OCI-LY3 (cell line): ENCODE data around the gene WNT7A.

Experiments
- H2AFZ ChIP-seq: fragments of 200-600, 300-600 bp; shearing (Covaris generic); 2 replicates; pipeline ENCODE4 v1.6.0; 2014; ENCODE audit warnings: antibody characterized with exemption, low read depth, low read length
- H3K27ac ChIP-seq: fragments of 200-600, 300-600 bp; sonication (generic); 2 replicates; pipeline ENCODE4 v1.5.1; 2014; ENCODE audit warnings: mild to moderate bottlenecking, low read length, moderate library complexity, mixed read lengths
- H3K27me3 ChIP-seq: fragments of 200-600, 300-600 bp; sonication (generic); 2 replicates; pipeline ENCODE4 v1.6.1; 2014; ENCODE audit warnings: low read depth, low read length, mixed read lengths
- H3K36me3 ChIP-seq: fragments of 200-600, 300-600 bp; sonication (generic); replicated peaks from 2 replicates; pipeline ENCODE3; 2014; ENCODE audit warnings: low read depth, low read length, mixed read lengths
- H3K4me1 ChIP-seq: fragments of 300-600, 200-600 bp; sonication (generic); 2 replicates; pipeline ENCODE4 v1.6.1; 2014; ENCODE audit warnings: low read length, mixed read lengths
- H3K4me2 ChIP-seq: fragments of 200-600, 300-600 bp; sonication (generic); 2 replicates; pipeline ENCODE4 v1.6.1; 2014; ENCODE audit warnings: low read length, mixed read lengths
- H3K4me3 ChIP-seq: fragments of 300-600, 200-600 bp; sonication (generic); 2 replicates; pipeline ENCODE4 v1.5.1; 2014; ENCODE audit warnings: antibody characterized with exemption, mild to moderate bottlenecking, low read length, moderate library complexity
- H3K79me2 ChIP-seq: fragments of 300-600, 200-600 bp; shearing (Covaris generic); 2 replicates; pipeline ENCODE4 v1.6.1; 2014; ENCODE audit warnings: mild to moderate bottlenecking, low read length, mixed read lengths
- H3K9ac ChIP-seq: fragments of 300-600, 200-600 bp; shearing (Covaris generic); 2 replicates; pipeline ENCODE4 v1.6.0; 2014; ENCODE audit warnings: mild to moderate bottlenecking, low read length, moderate library complexity
- H3K9me3 ChIP-seq: fragments of 200-600, 300-600 bp; shearing (Covaris generic); 2 replicates; pipeline ENCODE4 v1.6.1; 2014; ENCODE audit warnings: low read length, mixed read lengths; ENCODE audit not compliant: insufficient read depth
- H4K20me1 ChIP-seq: fragments of 200-600, 300-600 bp; sonication (generic); 2 replicates; pipeline ENCODE4 v1.6.1; 2016; ENCODE audit warnings: low read length, mixed read lengths; ENCODE audit not compliant: insufficient read depth
- EZH2phosphoT487 ChIP-seq: fragments of 200-600 bp; shearing (Covaris generic); IDR thresholded peaks from 2 replicates; pipeline ENCODE4 v1.6.1; 2018; ENCODE audit warnings: antibody characterized with exemption, mixed run types, low read depth
- TF ChIP-seq, protein P1 (sequence below): fragments of 200-600, 300-600 bp; sonication (generic); IDR thresholded peaks from 2 replicates; pipeline ENCODE4 v1.5.1; 2014; ENCODE audit warnings: antibody characterized with exemption, low read length, low read depth

Gene WNT7A

DNA sequence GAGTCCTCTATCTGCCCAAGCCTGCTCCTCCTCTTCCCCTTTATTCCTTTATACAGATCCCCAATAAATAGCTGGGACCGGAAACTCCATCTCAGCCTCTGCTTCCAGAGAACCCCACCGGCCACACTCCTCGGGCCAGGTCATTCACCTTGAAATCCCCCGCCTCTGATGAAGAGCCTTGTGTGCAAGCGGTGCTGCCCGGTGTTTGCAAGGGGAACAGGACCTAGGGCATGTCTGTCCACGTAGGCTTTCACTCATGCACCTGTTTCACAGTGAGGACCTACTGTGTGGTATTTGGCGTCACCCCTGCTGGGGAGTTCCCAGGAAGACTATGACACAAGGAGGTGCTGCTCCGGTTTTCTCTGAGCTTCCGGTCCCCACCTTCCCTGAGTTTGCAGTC, 54.0 kb downstream of the WNT7A start:
- H3K9ac ChIP-seq = no peak overlapping the region
- H3K4me2 ChIP-seq = no peak overlapping the region
- TF ChIP-seq, protein P1, sequence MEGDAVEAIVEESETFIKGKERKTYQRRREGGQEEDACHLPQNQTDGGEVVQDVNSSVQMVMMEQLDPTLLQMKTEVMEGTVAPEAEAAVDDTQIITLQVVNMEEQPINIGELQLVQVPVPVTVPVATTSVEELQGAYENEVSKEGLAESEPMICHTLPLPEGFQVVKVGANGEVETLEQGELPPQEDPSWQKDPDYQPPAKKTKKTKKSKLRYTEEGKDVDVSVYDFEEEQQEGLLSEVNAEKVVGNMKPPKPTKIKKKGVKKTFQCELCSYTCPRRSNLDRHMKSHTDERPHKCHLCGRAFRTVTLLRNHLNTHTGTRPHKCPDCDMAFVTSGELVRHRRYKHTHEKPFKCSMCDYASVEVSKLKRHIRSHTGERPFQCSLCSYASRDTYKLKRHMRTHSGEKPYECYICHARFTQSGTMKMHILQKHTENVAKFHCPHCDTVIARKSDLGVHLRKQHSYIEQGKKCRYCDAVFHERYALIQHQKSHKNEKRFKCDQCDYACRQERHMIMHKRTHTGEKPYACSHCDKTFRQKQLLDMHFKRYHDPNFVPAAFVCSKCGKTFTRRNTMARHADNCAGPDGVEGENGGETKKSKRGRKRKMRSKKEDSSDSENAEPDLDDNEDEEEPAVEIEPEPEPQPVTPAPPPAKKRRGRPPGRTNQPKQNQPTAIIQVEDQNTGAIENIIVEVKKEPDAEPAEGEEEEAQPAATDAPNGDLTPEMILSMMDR = no peak
- TF ChIP-seq EZH2phosphoT487 = no peak
- H3K27ac ChIP-seq = no peak overlapping the region
- H4K20me1 ChIP-seq = no peaks in the 10 kb centered on the region
- no peaks in the 10 kb centered on the region for H3K4me1 ChIP-seq
- no peak overlapping the region for H2AFZ ChIP-seq
- H3K36me3 ChIP-seq = no peaks in the 10 kb centered on the region
- H3K9me3 ChIP-seq = no peaks in the 10 kb centered on the region
- H3K79me2 ChIP-seq = no peaks in the 10 kb centered on the region
- H3K4me3 ChIP-seq = no peak overlapping the region
- H3K27me3 ChIP-seq = peaks cover 47% of the 10 kb centered on the region

DNA sequence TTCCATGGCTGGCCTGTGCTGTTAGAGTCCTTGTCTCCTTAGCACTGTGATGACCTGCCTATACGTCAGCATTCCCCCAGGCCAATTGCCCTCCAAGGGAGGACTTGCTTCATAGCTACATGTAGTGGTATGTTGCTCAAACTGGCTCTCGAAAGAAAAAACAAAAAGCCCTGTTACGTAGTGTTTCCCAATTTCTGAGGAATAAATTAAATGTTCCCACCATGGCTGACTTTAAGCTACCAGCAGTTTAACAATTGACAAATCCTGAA, 54.6 kb downstream of the WNT7A start:
- H4K20me1 ChIP-seq = no peaks in the 10 kb centered on the region
- no peak overlapping the region for H3K4me3 ChIP-seq
- no peak overlapping the region for H3K27ac ChIP-seq
- no peaks in the 10 kb centered on the region for H3K4me1 ChIP-seq
- no peaks in the 10 kb centered on the region for H3K9me3 ChIP-seq
- TF ChIP-seq EZH2phosphoT487 = no peak
- TF ChIP-seq, protein P1 = no peak
- H2AFZ ChIP-seq = no peak overlapping the region
- no peaks in the 10 kb centered on the region for H3K36me3 ChIP-seq
- no peak overlapping the region for H3K4me2 ChIP-seq
- no peak overlapping the region for H3K9ac ChIP-seq
- H3K27me3 ChIP-seq = peaks cover 47% of the 10 kb centered on the region
- no peaks in the 10 kb centered on the region for H3K79me2 ChIP-seq

DNA sequence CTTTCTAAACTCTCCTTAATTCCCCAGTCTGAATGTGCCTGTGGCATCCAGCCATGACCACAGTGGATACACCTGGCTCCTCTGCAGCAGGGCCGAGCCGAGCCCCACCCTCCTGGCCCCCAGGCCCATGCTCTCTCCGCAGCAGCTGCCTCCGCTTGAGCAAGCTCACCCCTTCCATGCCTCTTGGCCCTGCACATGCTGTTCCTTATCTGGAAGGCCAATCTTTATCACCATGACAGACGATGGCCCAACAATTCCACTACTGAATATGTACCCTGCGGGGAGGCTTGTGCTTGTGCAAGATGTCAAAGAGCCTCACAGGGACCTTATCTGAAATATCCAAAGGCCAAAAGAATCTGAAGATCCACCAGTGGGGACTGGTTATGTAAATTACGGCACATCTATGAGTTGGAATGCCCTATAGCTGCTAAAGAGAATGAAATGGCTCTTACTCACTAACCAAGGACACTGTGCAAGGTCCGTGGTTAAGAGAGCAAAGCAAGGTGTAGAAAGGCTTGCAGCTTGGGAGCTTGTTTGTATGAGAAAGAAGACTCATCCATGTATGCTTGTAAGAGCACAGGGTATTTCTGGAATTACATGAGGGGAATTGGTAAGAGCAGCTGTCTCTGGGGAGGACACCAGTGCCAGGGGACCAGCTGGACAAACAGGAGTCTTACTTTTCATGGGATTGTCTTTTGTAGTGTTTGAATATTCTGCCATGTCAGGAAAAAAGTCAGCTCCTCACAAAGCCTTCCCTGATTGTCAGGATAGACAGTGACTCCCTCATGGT, 55.2 kb downstream of the WNT7A start:
- Histone ChIP-seq H3K9ac (no peak overlapping the region), H3K27ac (no peak overlapping the region), H3K79me2 (no peaks in the 10 kb centered on the region), H3K4me2 (no peak overlapping the region), H3K27me3 (peaks cover 46% of the 10 kb centered on the region), H3K4me1 (no peaks in the 10 kb centered on the region), H3K36me3 (no peaks in the 10 kb centered on the region), H4K20me1 (no peaks in the 10 kb centered on the region), H3K9me3 (no peaks in the 10 kb centered on the region), H3K4me3 (no peak overlapping the region), H2AFZ (no peak overlapping the region)
- TF ChIP-seq, protein P1 = no peak
- TF ChIP-seq EZH2phosphoT487 = no peak

DNA sequence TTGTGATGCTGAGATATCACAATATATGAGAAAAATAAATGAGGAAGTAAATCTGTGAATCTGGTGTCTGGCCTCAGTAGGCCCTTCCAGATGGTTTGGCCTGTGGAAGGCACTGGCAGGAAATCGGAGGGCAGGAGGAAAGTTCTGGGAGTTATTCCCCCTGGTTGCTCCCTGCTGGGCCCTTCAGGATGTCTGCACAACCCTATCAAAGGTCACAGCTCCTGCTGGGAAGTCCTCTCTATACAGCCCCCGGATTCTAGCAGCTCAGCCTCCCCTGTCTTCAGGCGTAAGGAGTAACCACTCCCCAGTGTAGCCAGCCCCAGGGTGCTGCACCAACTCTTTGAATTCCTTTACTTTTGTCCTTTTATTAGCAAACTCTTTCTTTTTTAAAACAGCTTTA, 56.2 kb downstream of the WNT7A start:
- Histone ChIP-seq H2AFZ (no peak overlapping the region), H3K4me2 (no peak overlapping the region), H3K4me1 (no peaks in the 10 kb centered on the region)

More for the DNA sequence above, 56.2 kb downstream of the WNT7A start:
- Histone ChIP-seq H3K27me3 (peaks cover 40% of the 10 kb centered on the region), H3K27ac (no peak overlapping the region), H3K9me3 (no peaks in the 10 kb centered on the region), H3K4me3 (no peak overlapping the region), H4K20me1 (no peaks in the 10 kb centered on the region), H3K36me3 (no peaks in the 10 kb centered on the region), H3K79me2 (no peaks in the 10 kb centered on the region), H3K9ac (no peak overlapping the region)
- no peak for TF ChIP-seq EZH2phosphoT487
- TF ChIP-seq, protein P1 = no peak
